ENCODE data around the gene CDH12. TPM values are rescaled to one million over a fixed set of nuclear protein-coding genes. Genes with fewer than 3 reads are reported as not detected.
"Not testable (repeated sequence)": the region's sequence is repeated elsewhere in the genome, so short reads cannot be mapped to it uniquely, and the experiment has no call there.

The CDH12 gene
- total and polyA plus RNA-seq, 4 donors, result 0.02 to 0.33 (median 0.17) TPM; not detected in 1

- DNase-seq (ENCODE audit: low spot score); H3K9ac ChIP-seq (ENCODE audit: low read depth in 1 of 2, low read length in 2 of 2); H3K4me1 ChIP-seq (ENCODE audit: control insufficient read depth in 4 of 4, insufficient read depth in 4 of 4, low read length in 3 of 4); H3K9me3 ChIP-seq (ENCODE audit: control insufficient read depth in 4 of 4, low read length in 3 of 4); H3K4me3 ChIP-seq (ENCODE audit: low read depth in 1 of 3, low read length in 3 of 3); H3K27me3 ChIP-seq (ENCODE audit: control insufficient read depth in 4 of 4, insufficient read depth in 4 of 4, low read length in 3 of 4); H3K27ac ChIP-seq (ENCODE audit: low read depth in 1 of 2, low read length in 2 of 2); H3K36me3 ChIP-seq (ENCODE audit: control insufficient read depth in 4 of 4, insufficient read depth in 3 of 4, low read depth in 1 of 4, low read length in 3 of 4): not testable (repeated sequence)
- 80% methylated on average over 5 of the region's 5 CpGs for WGBS
These were observed 5.8 kb upstream of the CDH12 start for GRCh38 chr5:22858911-22859310.

- Histone ChIP-seq H3K9me3 (ENCODE audit: control insufficient read depth in 4 of 4, low read length in 3 of 4) (no peaks in the 10 kb centered on the region), H3K36me3 (ENCODE audit: control insufficient read depth in 4 of 4, insufficient read depth in 3 of 4, low read depth in 1 of 4, low read length in 3 of 4) (no peaks in the 10 kb centered on the region), H3K27me3 (ENCODE audit: control insufficient read depth in 4 of 4, insufficient read depth in 4 of 4, low read length in 3 of 4) (no peaks in the 10 kb centered on the region), H3K4me1 (ENCODE audit: control insufficient read depth in 4 of 4, insufficient read depth in 4 of 4, low read length in 3 of 4) (peaks cover 0 to 9% (median 6%) of the 10 kb centered on the region in 4 donors), H3K27ac (ENCODE audit: low read depth in 1 of 2, low read length in 2 of 2) (no peak overlapping the region), H3K9ac (ENCODE audit: low read depth in 1 of 2, low read length in 2 of 2) (no peak overlapping the region), H3K4me3 (ENCODE audit: low read depth in 1 of 3, low read length in 3 of 3) (no peak overlapping the region)
- WGBS, result 68% methylated on average over 4 of the region's 4 CpGs
- DNase-seq (ENCODE audit: low spot score), result no peak
- TF ChIP-seq ZBTB33 (IDR thresholded peaks at IDR 0.05), result no peak
- no peak for TF ChIP-seq RXRA (IDR thresholded peaks at IDR 0.05)
These were observed 2.7 kb upstream of the CDH12 start for GRCh38 chr5:22855824-22856223.

GRCh38 chr5:22850981-22851380 lies 2.2 kb downstream of the CDH12 start:
- H3K27ac ChIP-seq (ENCODE audit: low read depth in 1 of 2, low read length in 2 of 2), result no peak overlapping the region
- no peak overlapping the region for H3K4me3 ChIP-seq (ENCODE audit: low read depth in 1 of 3, low read length in 3 of 3)
- H3K9me3 ChIP-seq (ENCODE audit: control insufficient read depth in 4 of 4, low read length in 3 of 4), result no peaks in the 10 kb centered on the region
- H3K36me3 ChIP-seq (ENCODE audit: control insufficient read depth in 4 of 4, insufficient read depth in 3 of 4, low read depth in 1 of 4, low read length in 3 of 4), result no peaks in the 10 kb centered on the region
- no peak for DNase-seq (ENCODE audit: low spot score)
- peaks cover 0 to 9% (median 6%) of the 10 kb centered on the region in 4 donors for H3K4me1 ChIP-seq (ENCODE audit: control insufficient read depth in 4 of 4, insufficient read depth in 4 of 4, low read length in 3 of 4)
- H3K27me3 ChIP-seq (ENCODE audit: control insufficient read depth in 4 of 4, insufficient read depth in 4 of 4, low read length in 3 of 4), result peaks cover 0 to 3% (median under 1%) of the 10 kb centered on the region in 4 donors
- no peak overlapping the region for H3K9ac ChIP-seq (ENCODE audit: low read depth in 1 of 2, low read length in 2 of 2)
- no peak for TF ChIP-seq RAD21 (IDR thresholded peaks at IDR 0.05)
- TF ChIP-seq GABPA (IDR thresholded peaks at IDR 0.05 in 1 of 2, conservative IDR thresholded peaks at IDR 0.05 in 1 of 2), result no peak
- 48% methylated on average over 3 of the region's 3 CpGs for WGBS

GRCh38 chr5:22846693-22847092 lies 6.5 kb downstream of the CDH12 start:
- Histone ChIP-seq H3K9me3 (ENCODE audit: control insufficient read depth in 4 of 4, low read length in 3 of 4) (no peaks in the 10 kb centered on the region), H3K9ac (ENCODE audit: low read depth in 1 of 2, low read length in 2 of 2) (no peak overlapping the region), H3K4me1 (ENCODE audit: control insufficient read depth in 4 of 4, insufficient read depth in 4 of 4, low read length in 3 of 4) (no peaks in the 10 kb centered on the region), H3K27me3 (ENCODE audit: control insufficient read depth in 4 of 4, insufficient read depth in 4 of 4, low read length in 3 of 4) (peaks cover 0 to 3% (median under 1%) of the 10 kb centered on the region in 4 donors), H3K36me3 (ENCODE audit: control insufficient read depth in 4 of 4, insufficient read depth in 3 of 4, low read depth in 1 of 4, low read length in 3 of 4) (no peaks in the 10 kb centered on the region), H3K4me3 (ENCODE audit: low read depth in 1 of 3, low read length in 3 of 3) (no peak overlapping the region), H3K27ac (ENCODE audit: low read depth in 1 of 2, low read length in 2 of 2) (no peak overlapping the region)
- no peak for TF ChIP-seq HNF4A (conservative IDR thresholded peaks at IDR 0.05)
- TF ChIP-seq FOXA2 (IDR thresholded peaks at IDR 0.05), result no peak
- TF ChIP-seq REST (IDR thresholded peaks at IDR 0.05), result no peak
- TF ChIP-seq TAF1 (conservative IDR thresholded peaks at IDR 0.05), result no peak
- no peak for TF ChIP-seq CTCF (IDR thresholded peaks at IDR 0.05; ENCODE audit: low read depth, low read length, missing input control)
- no peak for TF ChIP-seq YY1 (IDR thresholded peaks at IDR 0.05)
- TF ChIP-seq JUND (IDR thresholded peaks at IDR 0.05), result no peak
- TF ChIP-seq FOXA1 (IDR thresholded peaks at IDR 0.05), result no peak
- no peak for TF ChIP-seq NR2F2 (IDR thresholded peaks at IDR 0.05)
- no peak for TF ChIP-seq RXRA (IDR thresholded peaks at IDR 0.05)
- 61% methylated on average over 2 of the region's 2 CpGs for WGBS
- no peak for DNase-seq (ENCODE audit: low spot score)
